22Rv1 (cell line): ENCODE measurements around the gene CCDC177.

ENCODE experiments used
- H3K27ac ChIP-seq: fragments of 450-650 bp; 2 replicates; pipeline ENCODE4 v1.5.1; 2017
- CTCF ChIP-seq: fragments of 450-650 bp; IDR thresholded peaks from 2 replicates; pipeline ENCODE4 v1.5.1; 2017; ENCODE audit warnings: mild to moderate bottlenecking
- ZFX ChIP-seq: fragments of 450-650 bp; IDR thresholded peaks from 2 replicates; pipeline ENCODE4 v1.6.1; 2017; ENCODE audit warnings: antibody characterized with exemption, borderline replicate concordance

CCDC177 gene

GRCh38 chr14:69537900-69538299 lies 36.8 kb downstream of the CCDC177 start:
- TF ChIP-seq CTCF = no peak
- TF ChIP-seq ZFX = no peak
- no peak overlapping the region for H3K27ac ChIP-seq

- no peak overlapping the region for H3K27ac ChIP-seq
- TF ChIP-seq CTCF (no peak), ZFX (no peak)
Measured at GRCh38 chr14:69536971-69537370, 37.7 kb downstream of the CCDC177 start.

- H3K27ac ChIP-seq = no peak overlapping the region
- TF ChIP-seq CTCF = peak; percentile 92
- no peak for TF ChIP-seq ZFX
Measured at GRCh38 chr14:69535230-69535848, 39.3 kb downstream of the CCDC177 start.

- H3K27ac ChIP-seq = peak overlapping the region; percentile 74
- TF ChIP-seq ZFX (no peak), CTCF (no peak)
Measured at GRCh38 chr14:69532561-69533340, 41.9 kb downstream of the CCDC177 start.

GRCh38 chr14:69531135-69531534 lies 43.5 kb downstream of the CCDC177 start:
- TF ChIP-seq ZFX = no peak
- TF ChIP-seq CTCF = no peak
- peak overlapping the region; percentile 74 for H3K27ac ChIP-seq

- H3K27ac ChIP-seq = peak overlapping the region; percentile 74
- TF ChIP-seq ZFX = no peak
- no peak for TF ChIP-seq CTCF
Measured at GRCh38 chr14:69530095-69530494, 44.6 kb downstream of the CCDC177 start.

GRCh38 chr14:69529563-69529962 lies 45.1 kb downstream of the CCDC177 start:
- TF ChIP-seq ZFX = no peak
- no peak for TF ChIP-seq CTCF
- no peak overlapping the region for H3K27ac ChIP-seq
